Endothelial cell (in vitro differentiated cells): ENCODE results near the gene ANO9. TPM values are rescaled to one million over a fixed set of nuclear protein-coding genes. Genes with fewer than 3 reads are reported as not detected.

Source experiments
- DNase-seq: peaks from one replicate; pipeline ENCODE4 v3.0.0; 2021; ENCODE audit warnings: low spot score
- H3K27ac Mint-ChIP-seq: one replicate; pipeline ENCODE4 v1.8.0; 2021; ENCODE audit warnings: mixed read lengths, inconsistent platforms; ENCODE audit not compliant: unreplicated experiment
- H3K27me3 Mint-ChIP-seq: one replicate; pipeline ENCODE4 v1.8.0; 2021; ENCODE audit warnings: mild to moderate bottlenecking, moderate library complexity, mixed read lengths, inconsistent platforms; ENCODE audit not compliant: unreplicated experiment
- H3K36me3 Mint-ChIP-seq: one replicate; pipeline ENCODE4 v1.8.0; 2021; ENCODE audit warnings: mild to moderate bottlenecking, low read depth, mixed read lengths, inconsistent platforms; ENCODE audit not compliant: unreplicated experiment
- H3K4me1 Mint-ChIP-seq: one replicate; pipeline ENCODE4 v1.8.0; 2021; ENCODE audit warnings: mild to moderate bottlenecking, mixed read lengths, inconsistent platforms; ENCODE audit not compliant: unreplicated experiment
- H3K4me3 Mint-ChIP-seq: one replicate; pipeline ENCODE4 v1.8.0; 2021; ENCODE audit warnings: mild to moderate bottlenecking, mixed read lengths, inconsistent platforms; ENCODE audit not compliant: unreplicated experiment
- H3K9me3 Mint-ChIP-seq: one replicate; pipeline ENCODE4 v1.8.0; 2021; ENCODE audit warnings: mixed read lengths, inconsistent platforms; ENCODE audit not compliant: unreplicated experiment
- total RNA-seq: library from RNA; stranded (reverse); fragmentation: NEBNext Ultra II Directional; extraction: Animal tissue kit (Norgen Biotek cat#: 25700); gene quantifications from one replicate; pipeline ENCODE4 v1.2.1, GENCODE V29; 2021; ENCODE audit not compliant: unreplicated experiment
- TF ChIP-seq, protein P1 (sequence below): fragments of 200-600 bp; sonication (generic); IDR thresholded peaks from one replicate; pipeline ENCODE4 v1.5.0; 2021; ENCODE audit warnings: antibody characterized with exemption; ENCODE audit not compliant: unreplicated experiment

Gene ANO9
- total RNA-seq, 1 donor from 2014 or later = 0.41 TPM

DNA sequence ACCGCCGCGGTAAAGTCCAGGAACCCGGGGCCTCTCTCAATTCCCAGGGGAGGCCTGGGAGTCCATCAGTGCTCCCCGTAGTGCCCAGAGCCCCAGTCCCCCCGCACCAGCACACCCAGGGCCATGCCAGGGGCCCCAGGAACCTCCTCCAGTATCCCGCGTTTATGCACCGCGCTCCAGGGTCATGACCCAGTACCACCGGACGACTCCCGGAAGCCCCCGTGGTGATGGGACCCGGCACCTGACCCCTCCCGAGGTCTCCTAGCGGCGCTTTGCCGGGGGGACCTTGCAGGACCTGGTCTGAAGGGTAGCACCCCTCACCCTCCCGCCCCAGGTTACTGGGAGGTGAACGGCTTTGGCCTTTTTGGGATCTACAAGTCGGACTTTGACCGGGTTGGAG, 61.3 kb downstream of the ANO9 start:
- Mint-ChIP-seq H3K4me3 (no peak overlapping the region), H3K27me3 (peaks cover 8% of the 10 kb centered on the region), H3K36me3 (peaks cover 11% of the 10 kb centered on the region), H3K27ac (no peak overlapping the region), H3K4me1 (no peaks in the 10 kb centered on the region), H3K9me3 (no peaks in the 10 kb centered on the region)
- TF ChIP-seq, protein P1, sequence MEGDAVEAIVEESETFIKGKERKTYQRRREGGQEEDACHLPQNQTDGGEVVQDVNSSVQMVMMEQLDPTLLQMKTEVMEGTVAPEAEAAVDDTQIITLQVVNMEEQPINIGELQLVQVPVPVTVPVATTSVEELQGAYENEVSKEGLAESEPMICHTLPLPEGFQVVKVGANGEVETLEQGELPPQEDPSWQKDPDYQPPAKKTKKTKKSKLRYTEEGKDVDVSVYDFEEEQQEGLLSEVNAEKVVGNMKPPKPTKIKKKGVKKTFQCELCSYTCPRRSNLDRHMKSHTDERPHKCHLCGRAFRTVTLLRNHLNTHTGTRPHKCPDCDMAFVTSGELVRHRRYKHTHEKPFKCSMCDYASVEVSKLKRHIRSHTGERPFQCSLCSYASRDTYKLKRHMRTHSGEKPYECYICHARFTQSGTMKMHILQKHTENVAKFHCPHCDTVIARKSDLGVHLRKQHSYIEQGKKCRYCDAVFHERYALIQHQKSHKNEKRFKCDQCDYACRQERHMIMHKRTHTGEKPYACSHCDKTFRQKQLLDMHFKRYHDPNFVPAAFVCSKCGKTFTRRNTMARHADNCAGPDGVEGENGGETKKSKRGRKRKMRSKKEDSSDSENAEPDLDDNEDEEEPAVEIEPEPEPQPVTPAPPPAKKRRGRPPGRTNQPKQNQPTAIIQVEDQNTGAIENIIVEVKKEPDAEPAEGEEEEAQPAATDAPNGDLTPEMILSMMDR = no peak
- no peak for DNase-seq

DNA sequence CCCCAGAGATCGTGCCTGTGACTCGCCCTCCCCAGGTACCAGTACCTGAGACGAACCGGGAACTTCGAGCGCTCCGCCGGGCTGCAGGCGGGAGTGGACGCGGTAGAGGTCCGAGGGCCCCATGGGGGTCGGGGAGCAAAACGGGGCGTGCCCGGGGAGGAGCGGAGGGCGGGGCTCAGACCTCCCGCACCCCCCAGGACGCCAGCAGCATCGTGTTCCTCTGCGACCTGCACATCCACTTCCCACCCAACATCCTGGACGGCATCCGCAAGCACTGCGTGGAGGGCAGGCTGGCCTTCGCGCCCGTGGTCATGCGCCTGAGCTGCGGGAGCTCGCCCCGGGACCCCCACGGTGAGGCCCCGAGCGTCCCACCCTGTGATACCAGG, 61.7 kb downstream of the ANO9 start:
- Mint-ChIP-seq H3K9me3 (no peaks in the 10 kb centered on the region), H3K27ac (no peak overlapping the region), H3K4me1 (no peaks in the 10 kb centered on the region), H3K36me3 (peaks cover 11% of the 10 kb centered on the region), H3K27me3 (peaks cover 8% of the 10 kb centered on the region), H3K4me3 (no peak overlapping the region)
- TF ChIP-seq, protein P1 = no peak
- no peak for DNase-seq

DNA sequence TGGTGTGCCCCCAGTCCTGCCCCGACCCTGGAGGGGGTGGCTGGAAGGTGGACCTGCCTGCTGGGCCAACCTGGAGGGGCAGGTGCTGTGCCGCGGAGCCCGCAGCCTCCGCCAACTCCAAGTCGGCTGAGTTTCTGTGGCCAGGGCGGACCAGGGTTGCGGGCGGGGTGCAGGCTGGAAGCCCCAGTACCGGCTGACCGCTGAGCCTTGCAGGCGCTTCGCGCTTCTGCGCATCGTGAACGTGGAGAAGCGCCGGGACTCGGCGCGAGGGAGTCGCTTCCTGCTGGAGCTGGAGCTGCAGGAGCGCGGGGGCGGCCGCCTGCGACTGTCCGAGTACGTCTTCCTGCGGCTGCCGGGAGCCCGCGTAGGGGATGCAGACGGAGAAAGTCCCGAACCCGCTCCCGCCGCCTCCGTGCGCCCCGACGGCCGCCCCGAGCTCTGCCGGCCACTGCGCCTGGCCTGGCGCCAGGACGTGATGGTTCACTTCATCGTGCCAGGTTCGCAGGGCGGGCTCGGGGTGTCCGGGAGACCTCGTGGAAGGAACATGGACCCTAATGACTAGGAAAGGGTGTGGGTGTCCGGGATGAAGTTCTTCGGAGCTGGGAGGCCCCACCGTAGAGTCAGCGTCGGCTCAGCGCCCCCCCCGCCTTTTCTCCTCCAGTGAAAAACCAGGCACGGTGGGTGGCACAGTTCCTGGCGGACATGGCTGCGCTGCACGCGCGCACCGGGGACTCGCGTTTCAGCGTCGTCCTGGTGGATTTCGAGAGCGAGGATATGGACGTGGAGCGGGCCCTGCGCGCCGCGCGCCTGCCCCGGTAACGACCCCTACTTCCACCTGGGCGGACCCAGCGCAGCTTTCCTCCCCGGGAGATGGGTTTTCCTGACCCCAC, 62.4 kb downstream of the ANO9 start:
- no peak for DNase-seq
- no peak overlapping the region for H3K27ac Mint-ChIP-seq
- TF ChIP-seq, protein P1 = no peak

DNA sequence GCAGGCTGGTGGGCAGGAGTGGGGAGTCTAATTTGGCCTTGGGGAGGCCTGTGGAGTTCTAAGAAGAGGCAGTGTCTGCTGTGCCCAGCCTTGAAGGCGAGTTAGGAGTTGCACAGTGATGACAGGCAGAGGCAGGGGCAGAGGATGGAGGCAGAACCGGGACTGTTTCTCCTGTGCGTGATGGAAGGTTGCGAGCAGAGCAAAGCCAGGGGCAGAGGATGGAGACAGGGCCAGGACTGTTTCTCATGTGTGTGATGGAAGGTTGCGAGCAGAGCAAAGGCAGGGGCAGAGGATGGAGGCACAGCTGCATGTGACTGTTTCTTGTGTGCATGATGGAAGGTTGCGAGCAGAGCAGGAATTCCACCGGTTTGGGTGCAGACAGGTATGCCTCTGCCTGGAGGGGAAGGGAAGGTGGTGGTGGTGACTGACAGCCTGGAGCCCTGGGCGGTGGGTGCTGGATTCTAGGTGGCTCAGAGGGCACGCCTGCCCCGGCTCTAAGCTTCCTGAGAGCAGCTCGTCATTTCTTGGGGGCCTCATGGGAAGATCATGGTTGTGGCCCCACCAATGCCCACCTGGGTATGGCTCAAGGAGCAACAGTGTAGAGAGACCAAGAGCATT, 63.8 kb downstream of the ANO9 start:
- Mint-ChIP-seq H3K4me3 (no peak overlapping the region), H3K4me1 (no peaks in the 10 kb centered on the region), H3K36me3 (peaks cover 5% of the 10 kb centered on the region), H3K27ac (no peak overlapping the region), H3K27me3 (peaks cover 3% of the 10 kb centered on the region), H3K9me3 (no peaks in the 10 kb centered on the region)
- TF ChIP-seq, protein P1 = no peak
- no peak for DNase-seq

More for the DNA sequence above, 62.4 kb downstream of the ANO9 start:
- no peak overlapping the region for H3K4me3 Mint-ChIP-seq
- no peaks in the 10 kb centered on the region for H3K4me1 Mint-ChIP-seq
- no peaks in the 10 kb centered on the region for H3K9me3 Mint-ChIP-seq
- peaks cover 11% of the 10 kb centered on the region for H3K36me3 Mint-ChIP-seq
- H3K27me3 Mint-ChIP-seq = peaks cover 8% of the 10 kb centered on the region
